Fibroblast of villous mesenchyme (primary cell): ENCODE measurements around the gene GRIA1. TPM values are rescaled to one million over a fixed set of nuclear protein-coding genes. Genes with fewer than 3 reads are reported as not detected.

ENCODE experiments used
- DNase-seq: peaks from one replicate; pipeline ENCODE4 v3.0.0-alpha.2; 2010; ENCODE audit warnings: low read depth
- H3K4me3 ChIP-seq: 2 replicates; pipeline ENCODE4 v1.5.1; 2011; ENCODE audit warnings: low read depth, mild to moderate bottlenecking, low read length
- CTCF ChIP-seq: IDR thresholded peaks from 2 replicates; pipeline ENCODE4 v1.5.1; 2012; ENCODE audit warnings: low read depth, mild to moderate bottlenecking, low read length; ENCODE audit not compliant: insufficient read depth
- total RNA-seq: library from RNA; depleted of rRNA; stranded (reverse); fragments of >200 nt; gene quantifications from 2 replicates; pipeline ENCODE4 v1.2.3, GENCODE V29; 2012

GRIA1 gene
- total RNA-seq, 1 donor, result 22.5 TPM

- DNase-seq, result no peak
- H3K4me3 ChIP-seq, result no peak overlapping the region
- TF ChIP-seq CTCF, result no peak
Observed at GRCh38 chr5:153623751-153624450, 133.4 kb downstream of the GRIA1 start.

DNA sequence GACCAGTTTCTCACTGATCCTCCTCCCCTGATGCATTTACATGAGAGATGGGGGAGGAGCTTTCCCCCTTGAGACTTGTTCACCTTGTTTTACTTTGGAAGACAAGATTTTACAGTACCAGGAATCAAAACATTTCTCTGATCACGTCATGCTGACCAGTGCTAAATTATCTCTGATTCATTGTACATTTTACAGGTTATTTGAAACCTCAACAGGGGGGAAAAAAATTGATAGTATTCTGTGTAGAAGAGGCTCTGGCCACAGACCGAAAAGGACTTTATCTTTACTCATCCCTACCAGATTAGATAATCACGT lies 133.9 kb downstream of the GRIA1 start:
- H3K4me3 ChIP-seq, result no peak overlapping the region
- DNase-seq, result no peak
- no peak for TF ChIP-seq CTCF

- TF ChIP-seq CTCF, result no peak
- no peak overlapping the region for H3K4me3 ChIP-seq
- DNase-seq, result no peak
Observed at GRCh38 chr5:153625826-153626354, 135.4 kb downstream of the GRIA1 start.

DNA sequence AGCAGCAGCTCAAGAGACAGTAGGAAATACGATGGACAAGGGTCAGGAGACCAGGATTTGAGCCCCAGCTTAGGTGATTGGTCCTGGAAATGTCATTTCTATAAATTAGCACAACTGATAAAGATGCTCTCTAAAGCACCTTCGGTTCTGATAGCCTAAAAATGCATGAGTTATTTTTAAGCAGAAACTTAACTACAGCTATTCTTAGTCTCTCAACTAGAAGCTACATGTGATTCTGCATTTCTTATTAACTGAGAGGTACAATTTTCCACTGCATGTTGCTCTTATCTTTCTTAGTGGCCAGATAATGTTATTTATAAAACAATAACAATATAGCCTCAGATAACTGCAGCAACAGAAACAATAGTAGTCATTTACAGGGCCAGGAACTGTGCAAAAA lies 136.4 kb downstream of the GRIA1 start:
- TF ChIP-seq CTCF, result no peak
- DNase-seq, result no peak
- H3K4me3 ChIP-seq, result no peak overlapping the region

- peak; percentile 95 for DNase-seq
- TF ChIP-seq CTCF, result peak; percentile 53
- no peak overlapping the region for H3K4me3 ChIP-seq
Observed at GRCh38 chr5:153629027-153629895, 138.8 kb downstream of the GRIA1 start.

- no peak for TF ChIP-seq CTCF
- H3K4me3 ChIP-seq, result no peak overlapping the region
- DNase-seq, result no peak
Observed at GRCh38 chr5:153630546-153630945, 140.1 kb downstream of the GRIA1 start.
